SK-N-SH (cell line): ENCODE data around the gene ATXN7L2. TPM values are rescaled to one million over a fixed set of nuclear protein-coding genes. Genes with fewer than 3 reads are reported as not detected.

Experiments used
- CTCF ChIA-PET: fragments of 300-600, 350-600 bp; formaldehyde crosslinking; extraction: SDS; loops from one replicate; lab custom pipeline; 2021; lab: Yijun Ruan, JAX
- POLR2A ChIA-PET: fragments of 350-600 bp; sonication (Branson Sonifier 250); formaldehyde crosslinking; extraction: SDS; loops from one replicate; lab custom pipeline; 2020; ENCODE audit warnings: antibody characterized with exemption, inconsistent platforms; lab: Yijun Ruan, JAX
- DNase-seq: peaks from one replicate; pipeline ENCODE4 v3.0.0; 2012
- H2AFZ ChIP-seq: fragments of 200-600 bp; sonication (generic); 2 replicates; pipeline ENCODE4 v1.8.1; 2016; ENCODE audit warnings: antibody characterized with exemption, mild to moderate bottlenecking, low read depth
- H3F3A ChIP-seq: fragments of 200-600 bp; sonication (generic); replicated peaks from 2 replicates; pipeline ENCODE3; 2016; ENCODE audit warnings: antibody characterized with exemption, mild to moderate bottlenecking; ENCODE audit not compliant: insufficient read depth
- H3K27ac ChIP-seq, 2 experiments: fragments of 200-500 bp in 1 of 2; fragments of 200-600 bp in 1 of 2; sonication (Bioruptor generic) in 1 of 2; sonication (generic), shearing (Covaris generic) in 1 of 2; 2 replicates each; pipeline versions ENCODE4 v1.5.1 to v1.6.1; 2014 to 2016; ENCODE audit warnings: low read depth in 2 of 2, inconsistent platforms in 1 of 2, low read length in 1 of 2, mild to moderate bottlenecking in 1 of 2, mixed read lengths in 1 of 2
- H3K27me3 ChIP-seq: fragments of 200-600 bp; sonication (generic), shearing (Covaris generic); 2 replicates; pipeline ENCODE4 v1.6.1; 2016; ENCODE audit warnings: mixed run types; ENCODE audit not compliant: insufficient read depth
- H3K36me3 ChIP-seq, 2 experiments: fragments of 200-500 bp in 1 of 2; fragments of 200-600 bp in 1 of 2; sonication (Bioruptor generic) in 1 of 2; sonication (generic) in 1 of 2; replicated peaks in 1 of 2; 2 replicates each; pipeline versions ENCODE3 to v1.5.1; 2014 to 2016; ENCODE audit warnings: low read length in 1 of 2, mild to moderate bottlenecking in 1 of 2; ENCODE audit not compliant: insufficient read depth in 2 of 2, control insufficient read depth in 1 of 2
- H3K4me1 ChIP-seq, 2 experiments: fragments of 200-500 bp in 1 of 2; fragments of 200-600 bp in 1 of 2; sonication (Bioruptor generic) in 1 of 2; sonication (generic), shearing (Covaris generic) in 1 of 2; 2 replicates each; pipeline versions ENCODE4 v1.5.1 to v1.6.1; 2014 to 2016; ENCODE audit warnings: low read depth in 1 of 2, low read length in 1 of 2, mixed run types in 1 of 2; ENCODE audit not compliant: insufficient read depth in 2 of 2, control insufficient read depth in 1 of 2
- H3K4me2 ChIP-seq: fragments of 200-600 bp; sonication (generic), shearing (Covaris generic); 2 replicates; pipeline ENCODE4 v1.6.1; 2017; ENCODE audit warnings: mixed run types
- H3K4me3 ChIP-seq, 2 experiments: fragments of 200-500 bp in 1 of 2; fragments of 200-600 bp in 1 of 2; sonication (Bioruptor generic) in 1 of 2; sonication (generic), shearing (Covaris generic) in 1 of 2; 2 replicates each; pipeline versions ENCODE4 v1.5.1 to v1.8.1; 2014 to 2016; ENCODE audit warnings: low read depth in 2 of 2, inconsistent platforms in 1 of 2, low read length in 1 of 2, mild to moderate bottlenecking in 1 of 2, mixed read lengths in 1 of 2, moderate library complexity in 1 of 2
- H3K79me2 ChIP-seq: fragments of 200-600 bp; sonication (generic); 2 replicates; pipeline ENCODE4 v1.8.1; 2017; ENCODE audit warnings: mild to moderate bottlenecking; ENCODE audit not compliant: insufficient read depth
- H3K9ac ChIP-seq: fragments of 200-600 bp; sonication (generic); 2 replicates; pipeline ENCODE4 v1.6.1; 2017; ENCODE audit warnings: mixed run types
- H3K9me2 ChIP-seq: fragments of 200-600 bp; sonication (generic); 2 replicates; pipeline ENCODE4 v1.6.1; 2017; ENCODE audit warnings: mixed run types
- H3K9me3 ChIP-seq: fragments of 200-600 bp; sonication (generic); 2 replicates; pipeline ENCODE4 v1.6.1; 2017; ENCODE audit warnings: mixed run types, mild to moderate bottlenecking, moderate library complexity
- H4K20me1 ChIP-seq: fragments of 200-600 bp; sonication (generic); 2 replicates; pipeline ENCODE4 v1.6.1; 2017; ENCODE audit warnings: mild to moderate bottlenecking, mixed run types; ENCODE audit not compliant: insufficient read depth
- CHD2 ChIP-seq: fragments of 150-350 bp; IDR thresholded peaks from 2 replicates; pipeline ENCODE4 v1.6.1; 2018; ENCODE audit warnings: low read length; ENCODE audit not compliant: partially characterized antibody
- ELF1 ChIP-seq: IDR thresholded peaks from 2 replicates; pipeline ENCODE4 v1.4.0; 2012
- EZH2phosphoT487 ChIP-seq: fragments of 200-600 bp; sonication (generic); IDR thresholded peaks from 2 replicates; pipeline ENCODE4 v1.6.1; 2017; ENCODE audit warnings: low read depth, mixed run types, mild to moderate bottlenecking, antibody characterized with exemption, moderate library complexity, borderline replicate concordance
- FOXJ3 ChIP-seq: sonication (generic); formaldehyde crosslinking; IDR thresholded peaks from 2 replicates; pipeline ENCODE4 v1.5.1; 2020; ENCODE audit warnings: mild to moderate bottlenecking, missing genetic modification reagents
- FOXM1 ChIP-seq: IDR thresholded peaks from 2 replicates; pipeline ENCODE4 v1.4.0; 2012; ENCODE audit warnings: low read depth, mild to moderate bottlenecking
- GABPA ChIP-seq: IDR thresholded peaks from 2 replicates; pipeline ENCODE4 v1.4.0; 2012; ENCODE audit warnings: low read depth, mild to moderate bottlenecking
- IRF3 ChIP-seq: fragments of 150-350 bp; IDR thresholded peaks from 2 replicates; pipeline ENCODE4 v1.6.1; 2016; ENCODE audit warnings: mild to moderate bottlenecking, low read depth, low read length
- JUND ChIP-seq: IDR thresholded peaks from 2 replicates; pipeline ENCODE4 v1.4.0; 2012
- MAX ChIP-seq: IDR thresholded peaks from 2 replicates; pipeline ENCODE4 v1.4.0; 2012; ENCODE audit warnings: low read depth
- MXI1 ChIP-seq: IDR thresholded peaks from 2 replicates; pipeline ENCODE4 v1.6.1; 2012; ENCODE audit warnings: mild to moderate bottlenecking, low read depth, low read length, improper control_type of control experiment
- NRF1 ChIP-seq: IDR thresholded peaks from 2 replicates; pipeline ENCODE4 v1.6.1; 2012; ENCODE audit warnings: low read depth, mild to moderate bottlenecking, low read length
- PBX3 ChIP-seq: IDR thresholded peaks from 2 replicates; pipeline ENCODE4; 2012
- POLR2AphosphoS5 ChIP-seq: IDR thresholded peaks from 2 replicates; pipeline ENCODE4 v1.6.1; 2012; ENCODE audit warnings: low read depth, low read length
- RAD21 ChIP-seq: IDR thresholded peaks from 2 replicates; pipeline ENCODE4 v1.6.1; 2012; ENCODE audit warnings: mild to moderate bottlenecking, low read length
- RCOR1 ChIP-seq: fragments of 150-350 bp; IDR thresholded peaks from 2 replicates; pipeline ENCODE4 v1.6.1; 2017; ENCODE audit warnings: antibody characterized with exemption, low read length
- RFX5 ChIP-seq: IDR thresholded peaks from 2 replicates; pipeline ENCODE4 v1.6.1; 2012; ENCODE audit warnings: mild to moderate bottlenecking, improper control_type of control experiment, low read length
- RXRA ChIP-seq: IDR thresholded peaks from 2 replicates; pipeline ENCODE4 v1.4.0; 2012; ENCODE audit warnings: low read depth, mild to moderate bottlenecking, borderline replicate concordance
- SIN3A ChIP-seq: IDR thresholded peaks from 2 replicates; pipeline ENCODE4 v1.6.1; 2012; ENCODE audit warnings: low read depth, mild to moderate bottlenecking, low read length, moderate library complexity, borderline replicate concordance
- SMC3 ChIP-seq: IDR thresholded peaks from 2 replicates; pipeline ENCODE4 v1.6.1; 2012; ENCODE audit warnings: low read depth, low read length, improper control_type of control experiment
- TAF1 ChIP-seq: IDR thresholded peaks from 2 replicates; pipeline ENCODE4 v1.6.1; 2012; ENCODE audit warnings: low read depth, mild to moderate bottlenecking, low read length, moderate library complexity, borderline replicate concordance
- TCF12 ChIP-seq: IDR thresholded peaks from 2 replicates; pipeline ENCODE4 v1.4.0; 2012
- TEAD4 ChIP-seq: IDR thresholded peaks from 2 replicates; pipeline ENCODE4 v1.4.0; 2012; ENCODE audit warnings: mild to moderate bottlenecking, borderline replicate concordance; ENCODE audit not compliant: insufficient read depth
- YY1 ChIP-seq: IDR thresholded peaks from 2 replicates; pipeline ENCODE4 v1.4.0; 2012; ENCODE audit warnings: low read depth, mild to moderate bottlenecking
- ZBTB33 ChIP-seq: IDR thresholded peaks from 2 replicates; pipeline ENCODE4 v1.4.0; 2012; ENCODE audit warnings: low read depth, borderline replicate concordance
- WGBS: methylation state at CpG from one replicate; pipeline ENCODE4 v1.1.6; 2017; ENCODE audit warnings: low lambda C conversion rate; 5-methylcytosine and 5-hydroxymethylcytosine counted together
- polyA plus RNA-seq, 3 experiments: library from polyadenylated mRNA; depleted of rRNA; stranded (reverse); fragments of >200 nt; gene quantifications; 2 replicates each; pipeline ENCODE4 v1.2.3, GENCODE V29; 2012
- TF ChIP-seq, protein P1 (sequence below): fragments of 200-600 bp; sonication (generic); IDR thresholded peaks from 2 replicates; pipeline ENCODE4 v1.6.1; 2017; ENCODE audit warnings: antibody characterized with exemption, mild to moderate bottlenecking, moderate library complexity
- TF ChIP-seq, protein P2 (sequence below): fragments of 150-350 bp; IDR thresholded peaks from 2 replicates; pipeline ENCODE4 v1.6.1; 2017; ENCODE audit warnings: antibody characterized with exemption, low read length, low read depth, borderline replicate concordance

Gene ATXN7L2
- polyA plus RNA-seq, 1 of the 3 experiments (the other 2 are of a cell fraction), result 4.0 TPM

GRCh38 chr1:109532365-109533136, 48.8 kb downstream of the ATXN7L2 start:
- no peaks in the 10 kb centered on the region for H3K9me3 ChIP-seq
- peak; percentile 86 for DNase-seq
- no peaks in the 10 kb centered on the region for H3K36me3 ChIP-seq
- H3K79me2 ChIP-seq, result no peaks in the 10 kb centered on the region
- no peaks in the 10 kb centered on the region for H4K20me1 ChIP-seq
- no peaks in the 10 kb centered on the region for H3K27me3 ChIP-seq
- H3F3A ChIP-seq, result no peaks in the 10 kb centered on the region
- peak overlapping the region; percentile 41; the same call in 1 of the 2 replicates for H3K4me2 ChIP-seq
- peaks cover 0 to 48% of the 10 kb centered on the region in 2 experiments; a peak in 1 of 4 replicates for H3K4me1 ChIP-seq
- 23% methylated on average over 8 of the region's 12 CpGs for WGBS
- H3K4me3 ChIP-seq, result peak overlapping the region in 1 of 2 experiments; percentile 44; a peak in 1 of 4 replicates
- H3K27ac ChIP-seq, result peak overlapping the region in 1 of 2 experiments; percentile 70; a peak in 1 of 4 replicates
- H3K9me2 ChIP-seq, result no peaks in the 10 kb centered on the region
- POLR2A ChIA-PET, result interaction anchor here (0.8 to 2.0 kb wide), 8 partner anchors 9 to 255 kb away, joined by 3 to 7 read pairs (median 3); partner anchors contain the start of genes CYB561D1 and GNAI3
- peak overlapping the region; percentile 18; the same call in 1 of the 2 replicates for H3K9ac ChIP-seq
- peak overlapping the region; percentile 91 for H2AFZ ChIP-seq
- CTCF ChIA-PET, result interaction anchor here (0.6 to 26.3 kb wide), 94 partner anchors 9 to 816 kb away, joined by 3 to 1710 read pairs (median 4); partner anchors contain the start of genes AMIGO1, AMPD2, ATXN7L2 and CYB561D1
- TF ChIP-seq ZBTB33, result no peak
- TF ChIP-seq RFX5, result peak; percentile 53; the same call in 1 of the 2 replicates
- no peak for TF ChIP-seq FOXJ3
- TF ChIP-seq TEAD4, result no peak
- TF ChIP-seq IRF3, result no peak
- no peak for TF ChIP-seq FOXM1
- TF ChIP-seq YY1, result no peak
- TF ChIP-seq MXI1, result no peak
- TF ChIP-seq, protein P1, sequence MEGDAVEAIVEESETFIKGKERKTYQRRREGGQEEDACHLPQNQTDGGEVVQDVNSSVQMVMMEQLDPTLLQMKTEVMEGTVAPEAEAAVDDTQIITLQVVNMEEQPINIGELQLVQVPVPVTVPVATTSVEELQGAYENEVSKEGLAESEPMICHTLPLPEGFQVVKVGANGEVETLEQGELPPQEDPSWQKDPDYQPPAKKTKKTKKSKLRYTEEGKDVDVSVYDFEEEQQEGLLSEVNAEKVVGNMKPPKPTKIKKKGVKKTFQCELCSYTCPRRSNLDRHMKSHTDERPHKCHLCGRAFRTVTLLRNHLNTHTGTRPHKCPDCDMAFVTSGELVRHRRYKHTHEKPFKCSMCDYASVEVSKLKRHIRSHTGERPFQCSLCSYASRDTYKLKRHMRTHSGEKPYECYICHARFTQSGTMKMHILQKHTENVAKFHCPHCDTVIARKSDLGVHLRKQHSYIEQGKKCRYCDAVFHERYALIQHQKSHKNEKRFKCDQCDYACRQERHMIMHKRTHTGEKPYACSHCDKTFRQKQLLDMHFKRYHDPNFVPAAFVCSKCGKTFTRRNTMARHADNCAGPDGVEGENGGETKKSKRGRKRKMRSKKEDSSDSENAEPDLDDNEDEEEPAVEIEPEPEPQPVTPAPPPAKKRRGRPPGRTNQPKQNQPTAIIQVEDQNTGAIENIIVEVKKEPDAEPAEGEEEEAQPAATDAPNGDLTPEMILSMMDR, result peak; percentile 84
- no peak for TF ChIP-seq RCOR1
- peak; percentile 41; the same call in 1 of the 2 replicates for TF ChIP-seq ELF1
- no peak for TF ChIP-seq TAF1
- TF ChIP-seq MAX, result no peak
- no peak for TF ChIP-seq JUND
- no peak for TF ChIP-seq TCF12
- no peak for TF ChIP-seq POLR2AphosphoS5
- no peak for TF ChIP-seq NRF1
- TF ChIP-seq, protein P2, sequence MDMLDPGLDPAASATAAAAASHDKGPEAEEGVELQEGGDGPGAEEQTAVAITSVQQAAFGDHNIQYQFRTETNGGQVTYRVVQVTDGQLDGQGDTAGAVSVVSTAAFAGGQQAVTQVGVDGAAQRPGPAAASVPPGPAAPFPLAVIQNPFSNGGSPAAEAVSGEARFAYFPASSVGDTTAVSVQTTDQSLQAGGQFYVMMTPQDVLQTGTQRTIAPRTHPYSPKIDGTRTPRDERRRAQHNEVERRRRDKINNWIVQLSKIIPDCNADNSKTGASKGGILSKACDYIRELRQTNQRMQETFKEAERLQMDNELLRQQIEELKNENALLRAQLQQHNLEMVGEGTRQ, result no peak
- TF ChIP-seq PBX3, result no peak
- peak; percentile 67; the same call in 1 of the 2 replicates for TF ChIP-seq SIN3A
- peak; percentile 93 for TF ChIP-seq RAD21
- no peak for TF ChIP-seq RXRA
- TF ChIP-seq CHD2, result peak; percentile 11
- TF ChIP-seq SMC3, result peak; percentile 84
- no peak for TF ChIP-seq GABPA
- no peak for TF ChIP-seq EZH2phosphoT487
